GM18526 (cell line): ENCODE data around the gene BCL2A1.

ENCODE experiments used
- POLR2A ChIP-seq: IDR thresholded peaks from 3 replicates; pipeline ENCODE4 v1.6.1; 2011; ENCODE audit not compliant: insufficient read length; ENCODE audit errors: extremely low read depth

The BCL2A1 gene

GRCh38 chr15:79916502-79917132, 54.4 kb downstream of the BCL2A1 start:
- TF ChIP-seq POLR2A = no peak

DNA sequence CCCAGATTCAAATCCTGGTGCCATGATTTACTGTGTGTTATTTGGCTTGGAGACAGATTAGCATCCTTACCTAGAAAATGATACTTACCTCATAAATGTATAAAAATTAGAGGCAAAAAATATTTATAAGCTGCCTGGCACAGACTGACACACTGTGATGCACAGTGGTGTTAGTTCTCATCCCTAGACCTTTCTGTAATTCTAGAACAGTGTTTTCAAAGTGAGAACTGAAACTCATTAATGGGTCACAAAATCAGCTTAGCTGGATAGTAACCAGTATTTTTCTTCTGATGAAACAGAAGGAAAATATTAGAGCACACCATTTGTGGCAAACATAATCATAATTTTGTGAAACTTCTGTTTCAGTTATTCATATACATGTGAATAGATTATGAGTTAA, 56.3 kb downstream of the BCL2A1 start:
- no peak for TF ChIP-seq POLR2A
